T-helper 17 cell (primary cell): ENCODE results near the gene IP6K3. TPM values are rescaled to one million over a fixed set of nuclear protein-coding genes. Genes with fewer than 3 reads are reported as not detected.

ENCODE experiments used
- ATAC-seq: fragments of 150-1000 bp; cut with Tn5 transposase; 2 replicates; pipeline ENCODE4 v1.10.0; 2021; ENCODE audit warnings: mild to moderate bottlenecking, moderate library complexity
- DNase-seq, 3 donors: peaks; one replicate each; pipeline versions ENCODE4 v3.0.0 to v3.0.0-alpha.2; 2020 to 2021
- H3K9me3 ChIP-seq: one replicate; pipeline ENCODE4 v1.7.0; 2013; ENCODE audit warnings: low read length, mild to moderate bottlenecking; ENCODE audit not compliant: control insufficient read depth, poor library complexity, severe bottlenecking
- H3K27ac Mint-ChIP-seq: one replicate; pipeline ENCODE4 v1.8.0; 2022; ENCODE audit warnings: mild to moderate bottlenecking, moderate library complexity, mixed read lengths
- H3K27me3 Mint-ChIP-seq: one replicate; pipeline ENCODE4 v1.8.0; 2022; ENCODE audit warnings: mixed read lengths
- H3K36me3 Mint-ChIP-seq: one replicate; pipeline ENCODE4 v1.8.0; 2022; ENCODE audit warnings: low read depth, mixed read lengths
- H3K4me1 Mint-ChIP-seq: one replicate; pipeline ENCODE4 v1.8.0; 2022; ENCODE audit warnings: mild to moderate bottlenecking, mixed read lengths
- H3K4me3 Mint-ChIP-seq: one replicate; pipeline ENCODE4 v1.8.0; 2022; ENCODE audit warnings: mild to moderate bottlenecking, moderate library complexity, mixed read lengths
- total RNA-seq, 4 donors: library from RNA in 2 of 4; stranded (reverse) in 2 of 4; gene quantifications; one replicate each; pipeline ENCODE4 v1.2.3 and lab custom pipeline; 2022 to 2026

The IP6K3 gene
- total RNA-seq, 2 donors from 2014 or later, result not detected

DNA sequence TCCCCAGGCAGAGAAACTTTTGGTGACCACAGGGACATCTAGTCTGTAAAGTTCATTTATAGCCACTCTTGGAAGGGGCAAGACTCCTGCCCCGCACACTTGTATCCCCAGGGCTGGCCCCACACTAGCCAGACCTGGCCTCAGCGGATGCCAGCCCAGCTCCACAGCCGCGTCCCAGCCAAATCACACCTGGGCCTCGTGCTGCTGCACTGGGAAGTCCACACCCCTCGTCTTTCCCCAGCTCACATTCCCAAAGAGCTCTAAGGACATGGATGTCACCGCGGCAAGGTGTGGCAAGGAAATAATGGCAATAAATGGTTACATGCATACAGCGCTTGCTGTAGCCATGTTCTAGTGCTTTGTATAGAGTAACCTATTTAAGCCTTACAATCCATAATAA is 8.6 kb downstream of the IP6K3 start:
- Mint-ChIP-seq H3K27ac (no peak overlapping the region), H3K27me3 (peaks cover 11% of the 10 kb centered on the region), H3K4me3 (no peak overlapping the region), H3K36me3 (no peaks in the 10 kb centered on the region), H3K4me1 (no peaks in the 10 kb centered on the region)
- H3K9me3 ChIP-seq, result no peaks in the 10 kb centered on the region
- DNase-seq (no peak), ATAC-seq (no peak)

DNA sequence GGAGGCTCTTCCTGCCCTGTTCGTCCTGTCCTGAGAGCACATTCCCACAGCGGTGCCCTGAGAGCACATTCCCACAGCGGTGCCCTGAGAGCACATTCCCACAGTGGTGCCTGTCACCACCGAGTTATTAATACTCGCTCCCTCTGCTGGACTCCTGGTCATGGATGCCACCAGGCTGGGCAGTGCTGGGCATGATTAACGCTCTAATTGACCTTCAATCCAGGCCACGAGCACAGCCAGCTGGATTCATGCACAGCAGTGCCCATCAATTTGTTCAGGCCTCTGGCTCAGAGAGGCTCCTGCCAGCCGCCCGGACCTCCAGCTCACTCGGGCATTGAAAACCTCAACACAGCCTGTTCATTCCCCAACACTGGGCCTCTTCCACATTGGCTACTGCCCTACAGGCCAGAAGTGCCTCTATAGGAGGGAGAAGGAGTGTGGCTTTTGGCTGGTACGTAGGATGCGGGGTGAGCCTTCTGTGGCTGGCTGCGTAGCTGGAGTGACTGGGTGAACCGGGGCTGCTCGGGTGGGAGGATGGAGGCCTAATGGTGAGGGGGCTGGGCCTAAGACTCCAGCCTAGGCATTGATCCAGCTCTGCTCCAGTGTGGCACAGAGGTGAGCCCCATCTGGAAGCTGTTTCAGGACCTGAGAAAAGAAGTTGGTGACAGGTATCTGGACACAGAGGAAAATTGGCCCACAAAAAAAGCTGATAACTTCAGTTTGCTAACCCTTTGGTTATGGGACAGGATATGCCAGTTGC is 9.3 kb downstream of the IP6K3 start:
- H3K4me1 Mint-ChIP-seq, result no peaks in the 10 kb centered on the region
- H3K9me3 ChIP-seq, result no peaks in the 10 kb centered on the region
- H3K4me3 Mint-ChIP-seq, result no peak overlapping the region
- H3K27ac Mint-ChIP-seq, result no peak overlapping the region
- no peaks in the 10 kb centered on the region for H3K36me3 Mint-ChIP-seq
- H3K27me3 Mint-ChIP-seq, result peaks cover 4% of the 10 kb centered on the region
- DNase-seq (no peak), ATAC-seq (no peak)

DNA sequence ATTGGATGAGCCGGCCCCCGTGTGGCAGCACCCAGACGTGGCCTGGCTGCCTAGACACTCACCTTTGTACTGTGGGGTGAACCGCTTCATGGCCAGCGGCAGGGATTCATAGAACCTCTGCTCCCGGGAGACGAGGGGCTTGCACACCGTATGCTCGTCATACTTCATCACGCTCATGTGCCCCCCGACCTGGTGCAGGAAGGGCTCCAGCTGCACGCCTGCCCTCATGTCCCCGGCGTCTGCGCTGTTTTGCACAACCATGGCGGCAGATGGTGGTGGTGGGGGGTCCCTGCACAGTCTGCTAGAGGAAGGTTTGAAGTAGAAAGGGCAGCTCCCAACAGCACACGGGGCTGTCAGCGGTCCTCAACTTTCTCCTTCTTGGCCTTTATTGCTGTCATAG is 11.5 kb downstream of the IP6K3 start:
- no peaks in the 10 kb centered on the region for H3K9me3 ChIP-seq
- ATAC-seq, result no peak
- H3K4me1 Mint-ChIP-seq, result no peaks in the 10 kb centered on the region
- H3K27ac Mint-ChIP-seq, result no peak overlapping the region
- peaks cover 6% of the 10 kb centered on the region for H3K27me3 Mint-ChIP-seq
- no peaks in the 10 kb centered on the region for H3K36me3 Mint-ChIP-seq
- no peak overlapping the region for H3K4me3 Mint-ChIP-seq
- no peak for DNase-seq

DNA sequence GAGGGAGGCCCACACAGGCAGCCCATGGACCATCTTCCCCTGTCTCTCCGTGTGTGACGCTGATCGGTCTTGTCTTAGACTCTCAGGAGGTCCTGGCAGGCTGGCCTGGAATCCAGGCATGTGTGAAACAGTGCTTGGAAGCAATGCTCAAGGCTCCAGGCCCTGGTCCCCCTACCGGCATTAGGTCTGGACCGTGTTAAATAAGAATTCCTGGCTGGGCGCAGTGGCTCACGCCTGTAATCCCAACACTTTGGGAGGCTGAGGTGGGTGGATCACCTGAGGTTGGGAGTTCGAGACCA is 13.0 kb downstream of the IP6K3 start:
- no peaks in the 10 kb centered on the region for H3K9me3 ChIP-seq

DNA sequence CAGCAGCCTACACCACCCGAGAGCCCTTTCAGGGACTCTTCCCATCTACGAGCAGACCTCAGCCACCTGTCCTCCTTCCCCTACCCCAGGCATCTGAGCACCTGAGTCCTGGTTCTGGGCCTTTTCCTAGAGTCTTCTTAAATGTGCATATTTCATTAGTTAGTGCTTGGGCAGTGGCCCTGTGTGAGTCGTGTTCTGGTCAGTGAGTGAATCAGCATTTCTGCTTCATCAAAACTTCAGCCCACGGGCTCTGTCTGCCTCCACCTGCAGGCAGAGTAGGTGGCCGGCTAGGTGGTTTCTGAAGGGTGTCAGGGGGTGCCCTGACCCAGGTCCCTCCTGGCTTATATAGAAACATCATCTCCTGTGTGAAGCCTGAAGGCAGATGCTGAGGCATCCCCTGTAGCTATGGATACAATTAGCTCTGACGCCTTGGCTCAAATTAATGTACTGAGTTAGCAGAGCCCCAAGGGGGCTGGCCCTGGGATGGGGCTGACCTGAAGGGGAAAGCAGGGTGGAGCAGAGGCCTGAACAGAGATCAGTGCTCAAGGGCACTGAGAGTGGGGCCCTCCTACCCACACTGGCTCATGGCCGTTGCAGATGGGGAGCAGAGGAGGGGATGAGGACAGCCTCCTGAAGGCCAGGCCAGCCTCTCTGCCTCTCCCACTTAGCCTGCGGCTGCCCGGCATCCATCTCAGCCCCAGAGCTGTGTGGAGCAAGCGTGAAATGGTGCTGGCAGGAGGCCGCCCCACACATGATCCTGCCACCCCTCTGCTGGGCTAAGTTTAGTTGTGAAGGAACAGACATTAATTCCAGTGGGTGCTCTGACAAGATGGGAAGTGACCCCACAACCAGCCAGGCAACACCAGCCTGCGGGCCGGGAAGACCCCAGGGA is 13.6 kb downstream of the IP6K3 start:
- H3K4me3 Mint-ChIP-seq, result no peak overlapping the region
- no peak overlapping the region for H3K27ac Mint-ChIP-seq
- no peaks in the 10 kb centered on the region for H3K9me3 ChIP-seq
- no peaks in the 10 kb centered on the region for H3K36me3 Mint-ChIP-seq
- H3K4me1 Mint-ChIP-seq, result peaks cover 4% of the 10 kb centered on the region
- no peak for DNase-seq
- no peak for ATAC-seq
- peaks cover 18% of the 10 kb centered on the region for H3K27me3 Mint-ChIP-seq

More for the DNA sequence above, 13.0 kb downstream of the IP6K3 start:
- H3K27me3 Mint-ChIP-seq, result peaks cover 15% of the 10 kb centered on the region
- peaks cover 1% of the 10 kb centered on the region for H3K4me1 Mint-ChIP-seq
- no peak overlapping the region for H3K4me3 Mint-ChIP-seq
- H3K36me3 Mint-ChIP-seq, result no peaks in the 10 kb centered on the region
- no peak overlapping the region for H3K27ac Mint-ChIP-seq
- DNase-seq (no peak), ATAC-seq (no peak)

DNA sequence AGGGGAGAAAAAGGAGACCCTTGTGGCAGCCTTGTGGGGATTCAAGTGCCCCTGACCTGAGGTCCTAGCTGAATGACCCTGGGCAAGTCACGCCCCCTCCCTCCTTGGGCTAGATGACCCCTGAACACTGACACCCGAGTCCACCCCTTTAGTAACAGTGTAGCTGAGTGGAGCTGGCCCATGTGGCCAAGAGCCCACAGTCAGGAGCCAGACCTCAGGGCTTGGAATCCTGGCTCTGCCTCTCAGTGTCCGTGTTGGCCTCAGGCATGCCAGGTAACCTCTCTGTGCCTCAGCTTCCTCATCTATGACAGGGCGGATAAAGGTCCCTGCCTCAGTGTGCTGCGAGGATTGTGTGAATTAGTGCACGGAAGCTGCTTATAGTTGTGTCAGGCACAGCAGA is 14.3 kb downstream of the IP6K3 start:
- no peaks in the 10 kb centered on the region for H3K9me3 ChIP-seq
- ATAC-seq (no peak), DNase-seq (no peak)
- H3K27me3 Mint-ChIP-seq, result peaks cover 18% of the 10 kb centered on the region
- H3K36me3 Mint-ChIP-seq, result no peaks in the 10 kb centered on the region
- no peak overlapping the region for H3K27ac Mint-ChIP-seq
- no peak overlapping the region for H3K4me3 Mint-ChIP-seq
- H3K4me1 Mint-ChIP-seq, result peaks cover 4% of the 10 kb centered on the region

DNA sequence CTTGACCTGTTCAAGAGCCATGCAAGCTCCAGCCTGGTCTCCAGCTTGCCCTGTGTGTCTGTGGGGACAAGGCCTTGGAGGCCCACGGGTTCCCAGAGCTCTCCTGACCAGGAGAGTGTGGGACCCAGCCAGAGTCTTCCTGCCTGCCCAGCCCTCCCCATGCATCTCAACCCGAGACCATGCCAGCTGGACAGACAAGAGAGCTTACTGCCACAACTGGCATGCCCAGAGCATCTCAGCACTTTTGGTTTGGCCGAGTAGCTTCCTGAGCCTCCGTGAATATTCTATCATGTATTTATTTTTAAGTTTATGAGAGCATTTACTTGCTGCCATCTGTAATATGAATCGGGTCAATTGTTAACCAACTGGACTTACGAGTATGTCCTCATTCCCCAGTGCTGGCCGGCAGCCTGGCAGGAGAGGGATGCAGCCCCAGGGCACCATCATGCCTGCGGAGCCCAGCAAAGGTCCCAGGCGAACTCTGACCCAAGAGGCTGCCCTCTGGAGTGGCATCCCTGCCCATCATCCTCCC is 14.9 kb downstream of the IP6K3 start:
- ATAC-seq (no peak), DNase-seq (no peak)
- Mint-ChIP-seq H3K36me3 (no peaks in the 10 kb centered on the region), H3K27ac (no peak overlapping the region), H3K4me3 (no peak overlapping the region), H3K4me1 (peaks cover 4% of the 10 kb centered on the region), H3K27me3 (peaks cover 24% of the 10 kb centered on the region)
- H3K9me3 ChIP-seq, result no peaks in the 10 kb centered on the region

DNA sequence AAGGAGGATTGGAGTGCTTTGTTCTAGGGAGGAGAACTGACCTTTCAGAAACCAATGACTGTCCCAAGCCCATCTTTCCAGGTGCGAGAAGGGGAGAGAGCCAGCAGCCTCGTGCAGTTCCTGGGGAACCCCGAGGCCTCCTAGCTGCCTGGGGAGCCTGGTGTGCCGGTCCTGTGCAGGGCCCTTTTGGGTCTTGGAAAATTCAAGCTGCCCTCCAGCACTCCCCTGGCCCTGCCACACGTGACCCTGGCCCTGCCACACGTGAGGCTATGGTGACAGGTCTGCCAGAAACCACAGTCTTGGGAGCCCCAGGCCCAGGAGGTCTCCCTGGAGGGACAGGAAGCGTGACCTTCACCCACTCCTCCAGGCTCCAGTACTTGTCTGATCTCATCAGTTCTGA is 15.7 kb downstream of the IP6K3 start:
- H3K27me3 Mint-ChIP-seq, result peaks cover 28% of the 10 kb centered on the region
- ATAC-seq (no peak), DNase-seq (no peak)
- H3K27ac Mint-ChIP-seq, result no peak overlapping the region
- peaks cover 6% of the 10 kb centered on the region for H3K4me1 Mint-ChIP-seq
- H3K9me3 ChIP-seq, result no peaks in the 10 kb centered on the region
- no peaks in the 10 kb centered on the region for H3K36me3 Mint-ChIP-seq
- H3K4me3 Mint-ChIP-seq, result no peak overlapping the region

DNA sequence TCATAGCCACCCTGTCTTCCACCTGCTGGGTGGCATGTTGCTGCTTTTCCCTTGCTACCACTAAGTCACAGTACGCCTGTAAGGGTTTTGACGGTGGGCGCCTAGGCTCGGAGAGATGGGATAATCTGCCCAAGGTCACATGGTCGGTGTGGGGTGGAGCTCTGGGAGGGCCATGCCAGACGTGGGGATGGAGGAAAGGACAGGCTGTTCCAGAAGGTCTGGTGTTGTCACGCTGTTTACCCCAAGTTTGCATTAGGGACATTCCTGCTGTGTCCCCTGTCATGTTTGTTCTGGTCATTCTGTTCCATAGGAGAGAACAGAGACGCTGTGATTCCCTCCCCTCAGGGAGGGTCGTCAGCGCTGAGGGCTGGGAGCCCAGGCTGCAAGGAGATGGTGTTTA is 16.1 kb downstream of the IP6K3 start:
- H3K27me3 Mint-ChIP-seq, result peaks cover 29% of the 10 kb centered on the region
- DNase-seq (no peak), ATAC-seq (no peak)
- H3K9me3 ChIP-seq, result no peaks in the 10 kb centered on the region
- H3K4me1 Mint-ChIP-seq, result peaks cover 6% of the 10 kb centered on the region
- no peak overlapping the region for H3K4me3 Mint-ChIP-seq
- H3K36me3 Mint-ChIP-seq, result no peaks in the 10 kb centered on the region
- H3K27ac Mint-ChIP-seq, result peak overlapping the region; percentile 29

DNA sequence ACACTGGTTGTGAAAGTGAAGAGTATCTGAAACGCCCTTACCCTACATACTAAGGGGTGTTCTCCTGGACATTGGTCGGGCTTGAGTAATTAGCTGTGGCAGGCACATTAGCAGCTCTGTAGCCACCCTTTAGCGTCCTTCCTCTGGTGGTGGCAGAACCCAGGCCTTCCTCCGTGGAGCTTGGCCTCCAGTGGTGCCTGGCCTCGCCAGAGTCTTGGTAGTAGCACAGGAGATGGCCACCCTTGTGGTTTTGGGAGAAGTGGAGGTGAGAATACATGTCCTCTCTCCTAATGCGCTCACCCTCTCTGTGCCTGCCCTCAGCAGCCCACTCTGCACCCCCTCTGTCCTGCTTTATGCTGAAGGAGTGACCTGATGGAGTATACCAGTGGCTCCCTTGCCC is 17.6 kb downstream of the IP6K3 start:
- Mint-ChIP-seq H3K27me3 (peaks cover 37% of the 10 kb centered on the region), H3K27ac (no peak overlapping the region), H3K36me3 (no peaks in the 10 kb centered on the region), H3K4me3 (no peak overlapping the region), H3K4me1 (peaks cover 11% of the 10 kb centered on the region)
- ATAC-seq (no peak), DNase-seq (no peak)
- no peaks in the 10 kb centered on the region for H3K9me3 ChIP-seq

DNA sequence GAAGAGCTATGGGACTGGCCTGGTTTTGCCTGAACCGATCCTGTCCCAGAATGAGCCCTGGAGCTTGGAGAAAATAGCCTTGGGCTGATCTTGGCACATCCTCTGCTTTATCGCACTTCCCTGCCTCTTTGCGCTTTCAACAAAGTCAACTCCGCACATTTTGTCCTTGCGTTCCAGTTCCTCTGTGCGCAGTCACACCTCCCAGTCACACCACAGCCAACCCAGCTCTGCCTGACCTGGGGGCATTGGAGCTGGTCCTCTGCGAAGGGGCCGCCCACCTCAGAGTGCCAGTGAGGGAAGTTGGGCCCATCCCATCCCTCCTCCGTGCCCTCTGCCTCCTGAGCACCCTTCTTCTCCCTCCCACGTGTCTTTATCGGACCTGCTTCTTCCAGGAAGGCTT is 18.3 kb downstream of the IP6K3 start:
- peaks cover 43% of the 10 kb centered on the region for H3K27me3 Mint-ChIP-seq

DNA sequence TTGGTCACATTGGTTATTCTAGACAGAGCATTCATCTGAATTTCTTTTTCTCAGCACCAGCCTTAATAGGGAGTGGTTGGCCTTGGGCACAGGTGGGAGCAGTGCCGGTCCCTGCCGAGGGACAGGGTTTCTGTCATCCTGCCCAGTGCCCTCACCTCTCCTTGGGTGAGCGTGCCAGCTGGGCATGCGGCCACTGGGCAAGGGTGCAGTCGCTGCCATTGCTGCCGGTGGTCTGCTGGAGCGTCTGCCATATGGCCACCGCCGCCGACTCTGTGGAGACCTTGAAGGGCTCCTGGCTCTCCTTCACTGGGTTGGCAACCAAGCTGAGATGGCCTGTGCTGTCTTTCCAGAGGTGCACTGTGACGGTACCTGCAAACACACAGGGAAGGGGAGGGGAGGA is 18.8 kb downstream of the IP6K3 start:
- ATAC-seq, result no peak
- Mint-ChIP-seq H3K36me3 (no peaks in the 10 kb centered on the region), H3K4me3 (no peak overlapping the region)

More for the DNA sequence above, 18.3 kb downstream of the IP6K3 start:
- H3K4me3 Mint-ChIP-seq, result no peak overlapping the region
- no peaks in the 10 kb centered on the region for H3K9me3 ChIP-seq
- no peak for DNase-seq
- no peak for ATAC-seq
- no peak overlapping the region for H3K27ac Mint-ChIP-seq
- peaks cover 13% of the 10 kb centered on the region for H3K4me1 Mint-ChIP-seq
- H3K36me3 Mint-ChIP-seq, result no peaks in the 10 kb centered on the region

DNA sequence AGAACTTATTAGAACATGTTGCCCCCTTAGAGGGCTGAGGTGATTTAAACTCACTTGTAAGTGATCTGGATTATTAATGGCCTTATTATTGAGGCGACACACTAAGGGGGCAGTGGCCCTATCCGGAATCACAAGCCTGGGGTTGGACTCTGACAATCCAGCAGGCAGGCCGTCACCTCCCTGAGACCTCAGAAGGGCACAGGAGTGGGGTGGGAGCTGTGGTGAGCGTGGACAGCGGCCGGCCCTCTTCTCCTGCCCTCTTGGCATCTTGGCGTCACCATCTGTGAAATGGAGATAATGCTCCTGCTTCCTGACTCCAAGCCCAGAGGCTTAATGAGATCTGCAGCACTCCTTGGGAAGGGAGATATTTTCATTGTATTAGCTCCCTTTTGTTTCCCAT is 19.6 kb downstream of the IP6K3 start:
- no peaks in the 10 kb centered on the region for H3K9me3 ChIP-seq
- Mint-ChIP-seq H3K36me3 (no peaks in the 10 kb centered on the region), H3K27ac (no peak overlapping the region), H3K4me1 (peaks cover 13% of the 10 kb centered on the region), H3K27me3 (peaks cover 56% of the 10 kb centered on the region), H3K4me3 (no peak overlapping the region)
- no peak for ATAC-seq
- no peak for DNase-seq

More for the DNA sequence above, 18.8 kb downstream of the IP6K3 start:
- no peak for DNase-seq
- Mint-ChIP-seq H3K27me3 (peaks cover 48% of the 10 kb centered on the region), H3K27ac (no peak overlapping the region), H3K4me1 (peaks cover 13% of the 10 kb centered on the region)
- H3K9me3 ChIP-seq, result no peaks in the 10 kb centered on the region
